Measurements from ENCODE around the gene TLE1.

The TLE1 gene

DNA sequence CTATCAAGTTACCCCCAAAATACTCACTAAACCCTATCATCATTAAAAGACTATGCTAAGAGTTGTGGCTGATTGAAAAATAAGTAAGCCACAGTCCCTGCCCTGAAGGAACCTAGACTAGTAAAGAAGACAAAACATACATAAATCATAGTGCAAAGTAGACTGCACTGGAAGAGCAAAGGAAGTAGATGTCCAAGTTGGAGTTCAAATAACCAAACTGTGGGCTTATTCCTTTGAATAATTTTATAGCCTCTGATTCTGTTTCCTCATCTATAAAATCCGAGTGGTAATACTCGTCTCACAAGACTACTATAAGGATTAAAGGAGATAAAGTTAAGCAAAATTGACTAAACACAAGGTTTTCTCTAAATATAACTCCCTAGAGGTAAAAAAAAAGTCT lies 140.4 kb downstream of the TLE1 start:
- H3K36me3 ChIP-seq (ENCODE audit: insufficient read depth, low read length): no peaks in the 10 kb centered on the region
- no peak overlapping the region for H3K9ac ChIP-seq (ENCODE audit: low read depth, low read length)
- no peak overlapping the region for H3K4me3 ChIP-seq (ENCODE audit: low read length)

DNA sequence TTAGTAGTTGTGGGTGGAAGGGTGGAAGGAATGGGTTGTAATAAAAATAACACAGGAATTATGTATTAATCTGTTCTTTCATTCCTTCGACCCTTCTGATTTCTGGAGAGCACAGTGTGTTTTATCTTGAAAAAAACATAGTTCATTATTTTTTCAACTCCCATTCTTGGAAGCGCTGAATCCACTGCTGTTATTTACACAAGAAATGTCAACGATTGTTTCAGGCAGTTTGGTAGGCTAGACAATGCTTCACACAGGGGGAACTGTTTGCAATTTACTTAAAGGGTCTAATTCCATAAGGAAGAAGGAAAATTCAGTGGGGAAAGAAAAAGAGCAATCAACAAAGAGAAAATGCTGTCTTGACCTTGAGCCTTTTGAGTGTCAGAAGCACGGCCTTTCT lies 142.9 kb downstream of the TLE1 start:
- H3K9ac ChIP-seq (ENCODE audit: low read depth, low read length): no peak overlapping the region
- H3K36me3 ChIP-seq (ENCODE audit: insufficient read depth, low read length): no peaks in the 10 kb centered on the region

More for the DNA sequence above, 140.4 kb downstream of the TLE1 start:
- H3K27me3 ChIP-seq (ENCODE audit: control insufficient read depth, insufficient read depth, low read length): no peaks in the 10 kb centered on the region
- H3K4me1 ChIP-seq (ENCODE audit: control insufficient read depth, insufficient read depth, low read length): no peaks in the 10 kb centered on the region
- no peak overlapping the region for H3K4me2 ChIP-seq (ENCODE audit: low read length)
- H3K9me3 ChIP-seq (replicated peaks; ENCODE audit: low read length): no peaks in the 10 kb centered on the region

DNA sequence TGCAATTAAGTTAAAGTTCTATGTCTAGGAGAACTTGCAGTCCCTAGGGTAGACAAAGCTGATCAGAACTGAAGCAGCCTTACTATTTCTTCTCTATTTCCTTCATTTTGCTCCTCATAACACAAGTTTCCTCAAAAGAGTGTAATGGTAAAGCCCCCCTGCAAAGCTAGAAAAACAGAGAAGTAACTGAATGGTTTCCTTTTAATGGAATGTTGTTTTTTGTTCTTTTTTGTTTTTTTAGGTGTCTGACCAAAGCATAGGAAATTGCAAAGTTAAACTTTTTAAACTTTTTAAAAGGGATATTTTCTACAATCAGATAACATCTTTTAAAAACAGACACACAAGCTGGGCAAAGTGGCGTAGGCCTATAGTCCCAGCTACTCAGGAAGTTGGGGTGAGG lies 145.7 kb downstream of the TLE1 start:
- H3K36me3 ChIP-seq (ENCODE audit: insufficient read depth, low read length): no peaks in the 10 kb centered on the region
- no peaks in the 10 kb centered on the region for H3K9me3 ChIP-seq (replicated peaks; ENCODE audit: low read length)
- H3K9ac ChIP-seq (ENCODE audit: low read depth, low read length): no peak overlapping the region
- H3K4me3 ChIP-seq (ENCODE audit: low read length): no peak overlapping the region
- H3K4me1 ChIP-seq (ENCODE audit: control insufficient read depth, insufficient read depth, low read length): no peaks in the 10 kb centered on the region
- no peaks in the 10 kb centered on the region for H3K27me3 ChIP-seq (ENCODE audit: control insufficient read depth, insufficient read depth, low read length)
- H3K4me2 ChIP-seq (ENCODE audit: low read length): no peak overlapping the region

More for the DNA sequence above, 142.9 kb downstream of the TLE1 start:
- no peaks in the 10 kb centered on the region for H3K27me3 ChIP-seq (ENCODE audit: control insufficient read depth, insufficient read depth, low read length)
- H3K4me1 ChIP-seq (ENCODE audit: control insufficient read depth, insufficient read depth, low read length): no peaks in the 10 kb centered on the region
- no peaks in the 10 kb centered on the region for H3K9me3 ChIP-seq (replicated peaks; ENCODE audit: low read length)
- no peak overlapping the region for H3K4me3 ChIP-seq (ENCODE audit: low read length)
- no peak overlapping the region for H3K4me2 ChIP-seq (ENCODE audit: low read length)

- no peak overlapping the region for H3K4me3 ChIP-seq (ENCODE audit: low read length)
- no peak overlapping the region for H3K9ac ChIP-seq (ENCODE audit: low read depth, low read length)
- H3K27me3 ChIP-seq (ENCODE audit: control insufficient read depth, insufficient read depth, low read length): no peaks in the 10 kb centered on the region
- H3K36me3 ChIP-seq (ENCODE audit: insufficient read depth, low read length): no peaks in the 10 kb centered on the region
- H3K4me2 ChIP-seq (ENCODE audit: low read length): no peak overlapping the region
- no peaks in the 10 kb centered on the region for H3K4me1 ChIP-seq (ENCODE audit: control insufficient read depth, insufficient read depth, low read length)
- no peaks in the 10 kb centered on the region for H3K9me3 ChIP-seq (replicated peaks; ENCODE audit: low read length)
These were observed 147.0 kb downstream of the TLE1 start for GRCh38 chr9:81542118-81542889.

GRCh38 chr9:81540142-81540710 lies 149.1 kb downstream of the TLE1 start:
- Histone ChIP-seq H3K27me3 (ENCODE audit: control insufficient read depth, insufficient read depth, low read length) (no peaks in the 10 kb centered on the region), H3K4me1 (ENCODE audit: control insufficient read depth, insufficient read depth, low read length) (no peaks in the 10 kb centered on the region), H3K9me3 (replicated peaks; ENCODE audit: low read length) (no peaks in the 10 kb centered on the region), H3K36me3 (ENCODE audit: insufficient read depth, low read length) (no peaks in the 10 kb centered on the region), H3K9ac (ENCODE audit: low read depth, low read length) (no peak overlapping the region), H3K4me3 (ENCODE audit: low read length) (no peak overlapping the region), H3K4me2 (ENCODE audit: low read length) (no peak overlapping the region)

- Histone ChIP-seq H3K36me3 (ENCODE audit: insufficient read depth, low read length) (no peaks in the 10 kb centered on the region), H3K4me3 (ENCODE audit: low read length) (no peak overlapping the region), H3K9ac (ENCODE audit: low read depth, low read length) (no peak overlapping the region), H3K9me3 (replicated peaks; ENCODE audit: low read length) (no peaks in the 10 kb centered on the region), H3K4me1 (ENCODE audit: control insufficient read depth, insufficient read depth, low read length) (no peaks in the 10 kb centered on the region), H3K27me3 (ENCODE audit: control insufficient read depth, insufficient read depth, low read length) (no peaks in the 10 kb centered on the region), H3K4me2 (ENCODE audit: low read length) (no peak overlapping the region)
These were observed 150.0 kb downstream of the TLE1 start for GRCh38 chr9:81539317-81539716.

DNA sequence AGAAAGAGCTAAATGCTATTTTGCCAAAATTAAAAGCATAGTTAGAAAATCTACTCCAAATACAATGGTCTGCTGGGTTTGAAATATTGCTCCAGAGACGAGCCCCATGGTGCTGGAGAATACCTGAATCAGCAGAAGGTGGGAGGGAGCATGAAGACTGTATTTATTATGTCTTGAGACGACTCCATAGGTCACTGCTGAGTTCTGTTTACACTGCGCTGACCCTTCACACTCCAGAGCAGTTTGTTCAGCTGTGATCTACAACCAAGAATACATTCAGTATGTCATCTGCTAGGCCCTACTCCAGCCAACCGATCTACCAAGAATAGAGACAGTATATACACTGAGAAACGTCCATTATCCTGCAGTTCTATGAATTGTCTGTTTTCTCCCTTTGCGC lies 150.5 kb downstream of the TLE1 start:
- Histone ChIP-seq H3K9me3 (replicated peaks; ENCODE audit: low read length) (no peaks in the 10 kb centered on the region), H3K4me2 (ENCODE audit: low read length) (no peak overlapping the region), H3K9ac (ENCODE audit: low read depth, low read length) (no peak overlapping the region), H3K4me3 (ENCODE audit: low read length) (no peak overlapping the region), H3K4me1 (ENCODE audit: control insufficient read depth, insufficient read depth, low read length) (no peaks in the 10 kb centered on the region), H3K36me3 (ENCODE audit: insufficient read depth, low read length) (no peaks in the 10 kb centered on the region), H3K27me3 (ENCODE audit: control insufficient read depth, insufficient read depth, low read length) (no peaks in the 10 kb centered on the region)

DNA sequence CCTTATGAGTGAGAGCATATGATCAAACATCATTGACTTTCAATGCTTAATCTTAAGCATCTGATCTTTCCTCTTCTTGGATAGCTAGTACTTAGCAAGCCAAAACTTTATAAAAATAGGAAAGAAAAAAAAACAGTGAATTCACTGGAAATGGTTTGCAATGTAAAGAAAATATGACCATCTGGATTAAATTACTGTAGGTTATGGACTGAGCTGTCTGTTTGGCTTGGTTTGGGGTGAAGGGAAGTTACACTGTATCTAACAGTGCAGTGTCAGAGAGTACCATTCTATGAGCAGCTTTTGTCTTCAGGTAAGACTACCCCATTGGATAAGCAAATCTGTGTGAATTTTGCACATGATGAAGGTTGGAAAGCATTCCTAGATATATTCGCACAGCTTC lies 151.4 kb downstream of the TLE1 start:
- no peaks in the 10 kb centered on the region for H3K4me1 ChIP-seq (ENCODE audit: control insufficient read depth, insufficient read depth, low read length)
- H3K9ac ChIP-seq (ENCODE audit: low read depth, low read length): no peak overlapping the region
- no peak overlapping the region for H3K4me3 ChIP-seq (ENCODE audit: low read length)
- H3K27me3 ChIP-seq (ENCODE audit: control insufficient read depth, insufficient read depth, low read length): no peaks in the 10 kb centered on the region
- no peak overlapping the region for H3K4me2 ChIP-seq (ENCODE audit: low read length)
- H3K9me3 ChIP-seq (replicated peaks; ENCODE audit: low read length): no peaks in the 10 kb centered on the region
- H3K36me3 ChIP-seq (ENCODE audit: insufficient read depth, low read length): no peaks in the 10 kb centered on the region

- H3K4me1 ChIP-seq (ENCODE audit: control insufficient read depth, insufficient read depth, low read length): no peaks in the 10 kb centered on the region
- no peak overlapping the region for H3K4me3 ChIP-seq (ENCODE audit: low read length)
- H3K9me3 ChIP-seq (replicated peaks; ENCODE audit: low read length): no peaks in the 10 kb centered on the region
- no peaks in the 10 kb centered on the region for H3K27me3 ChIP-seq (ENCODE audit: control insufficient read depth, insufficient read depth, low read length)
- no peak overlapping the region for H3K9ac ChIP-seq (ENCODE audit: low read depth, low read length)
- H3K4me2 ChIP-seq (ENCODE audit: low read length): no peak overlapping the region
- H3K36me3 ChIP-seq (ENCODE audit: insufficient read depth, low read length): no peaks in the 10 kb centered on the region
These were observed 152.9 kb downstream of the TLE1 start for GRCh38 chr9:81536242-81537025.

DNA sequence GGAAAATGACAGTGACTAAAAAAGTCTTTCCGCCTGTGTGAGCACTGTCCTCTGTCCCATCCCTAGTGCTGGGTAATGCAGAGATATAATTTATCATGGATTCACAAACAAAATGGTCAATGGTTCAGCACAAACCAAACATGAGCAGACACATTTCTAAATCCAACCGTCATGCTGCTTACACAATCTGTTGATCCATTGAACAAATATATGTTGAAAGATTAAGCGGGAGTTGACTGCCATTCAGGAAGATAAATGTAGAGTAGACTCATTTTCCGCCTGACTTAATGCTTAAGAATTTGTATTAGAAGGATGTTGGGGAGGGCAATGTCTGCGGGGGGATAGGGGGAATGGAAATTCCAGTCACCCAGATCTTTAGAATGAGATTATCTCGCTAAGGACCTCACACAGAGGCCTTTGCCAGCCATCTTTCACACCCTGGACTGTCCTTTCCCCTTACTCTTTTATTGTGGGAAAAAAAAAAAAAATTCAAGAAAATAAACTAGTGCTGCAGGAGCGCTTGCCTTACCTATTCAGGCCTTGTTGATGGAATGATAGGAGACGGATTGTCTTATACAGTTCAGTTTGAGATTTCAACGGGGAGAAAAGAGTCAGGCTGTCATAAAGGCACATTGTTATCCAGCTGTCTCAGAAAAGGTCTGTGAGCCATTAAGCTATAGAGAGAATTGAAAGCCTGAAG lies 153.7 kb downstream of the TLE1 start:
- no peak overlapping the region for H3K9ac ChIP-seq (ENCODE audit: low read depth, low read length)
- no peaks in the 10 kb centered on the region for H3K9me3 ChIP-seq (replicated peaks; ENCODE audit: low read length)
- H3K36me3 ChIP-seq (ENCODE audit: insufficient read depth, low read length): no peaks in the 10 kb centered on the region
- H3K4me3 ChIP-seq (ENCODE audit: low read length): no peak overlapping the region
- no peak overlapping the region for H3K4me2 ChIP-seq (ENCODE audit: low read length)
- no peaks in the 10 kb centered on the region for H3K27me3 ChIP-seq (ENCODE audit: control insufficient read depth, insufficient read depth, low read length)
- H3K4me1 ChIP-seq (ENCODE audit: control insufficient read depth, insufficient read depth, low read length): no peaks in the 10 kb centered on the region

DNA sequence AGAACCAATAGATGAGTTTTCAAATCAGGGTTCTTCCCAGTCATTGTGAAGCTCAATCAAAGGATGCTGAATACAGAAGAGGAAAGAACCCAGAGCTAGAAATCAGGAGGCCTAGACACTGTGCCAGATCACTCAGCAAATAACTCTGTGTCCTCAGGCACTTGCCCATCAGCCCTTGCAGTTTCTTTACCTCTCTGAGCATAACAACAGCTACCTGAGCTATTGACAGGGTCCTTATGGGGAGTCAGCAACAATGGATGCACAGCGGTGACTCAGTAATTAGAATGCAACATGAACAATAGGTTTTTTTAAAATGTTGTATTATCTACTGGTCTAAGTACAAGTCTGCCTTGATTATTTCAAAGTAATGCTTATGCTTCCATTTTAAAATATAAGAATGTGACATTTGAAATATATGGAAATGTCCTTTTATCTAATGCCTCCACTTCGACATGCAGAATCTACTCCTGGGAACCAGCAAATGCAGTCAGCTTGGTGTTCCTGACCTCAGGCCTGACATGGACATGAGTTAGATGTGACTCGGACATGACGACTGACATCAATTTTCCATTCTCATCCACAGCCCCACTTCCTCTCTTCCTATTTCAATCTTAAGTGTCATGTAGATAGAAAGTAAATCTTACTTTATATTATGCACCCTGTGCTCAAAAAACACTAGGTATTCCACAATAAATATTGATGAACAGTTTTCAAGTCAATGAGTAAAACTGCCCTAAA lies 155.0 kb downstream of the TLE1 start:
- H3K27me3 ChIP-seq (ENCODE audit: control insufficient read depth, insufficient read depth, low read length): no peaks in the 10 kb centered on the region
- no peaks in the 10 kb centered on the region for H3K36me3 ChIP-seq (ENCODE audit: insufficient read depth, low read length)
- H3K4me2 ChIP-seq (ENCODE audit: low read length): no peak overlapping the region
- no peak overlapping the region for H3K9ac ChIP-seq (ENCODE audit: low read depth, low read length)
- no peak overlapping the region for H3K4me3 ChIP-seq (ENCODE audit: low read length)
- H3K9me3 ChIP-seq (replicated peaks; ENCODE audit: low read length): no peaks in the 10 kb centered on the region
- no peaks in the 10 kb centered on the region for H3K4me1 ChIP-seq (ENCODE audit: control insufficient read depth, insufficient read depth, low read length)
